Breast epithelium (tissue), 4 donors: Measurements from ENCODE around the gene CCNL1. TPM values are rescaled to one million over a fixed set of nuclear protein-coding genes. Genes with fewer than 3 reads are reported as not detected.

Source experiments
- DNase-seq, 2 donors: peaks; one replicate each; pipeline ENCODE4 v3.0.0-alpha.2; 2019; ENCODE audit warnings: low spot score in 2 of 2
- H3K27ac ChIP-seq, 2 donors: fragments of 200-600 bp; sonication (generic) in 1 of 2; one replicate each; pipeline ENCODE4 v1.5.1; 2016 to 2019; ENCODE audit warnings: mild to moderate bottlenecking in 1 of 2
- H3K27me3 ChIP-seq, 2 donors: fragments of 200-600 bp; sonication (generic) in 1 of 2; one replicate each; pipeline versions ENCODE4 v1.5.1 to v1.6.0; 2017 to 2019; ENCODE audit warnings: control low read depth in 1 of 2, mild to moderate bottlenecking in 1 of 2
- H3K36me3 ChIP-seq: fragments of 200-600 bp; one replicate; pipeline ENCODE4 v1.5.1; 2019
- H3K4me1 ChIP-seq, 2 donors: fragments of 200-600 bp; sonication (generic); one replicate each; pipeline ENCODE4 v1.5.1; 2016 to 2019; ENCODE audit warnings: control low read depth in 1 of 2
- H3K4me3 ChIP-seq, 3 donors: fragments of 200-600 bp; sonication (generic); 1 replicate in 2 of 3; 2 replicates in 1 of 3; pipeline ENCODE4 v1.5.1; 2016 to 2019; ENCODE audit warnings: mild to moderate bottlenecking in 3 of 3, moderate library complexity in 2 of 3
- H3K9me3 ChIP-seq, 2 donors: fragments of 200-600 bp; sonication (generic) in 1 of 2; one replicate each; pipeline ENCODE4 v1.5.1; 2016 to 2019; ENCODE audit warnings: control low read depth in 1 of 2
- POLR2A ChIP-seq: fragments of 450-650 bp; IDR thresholded peaks from one replicate; pipeline ENCODE4 v1.6.1; 2016; ENCODE audit warnings: antibody characterized with exemption, mild to moderate bottlenecking, moderate library complexity
- POLR2AphosphoS5 ChIP-seq, 3 donors: sonication (generic); formaldehyde crosslinking; IDR thresholded peaks; one replicate each; pipeline ENCODE4 v1.6.1; 2017; ENCODE audit warnings: antibody characterized with exemption in 3 of 3
- intact Hi-C: fragments of 100-400 bp; cut with DNase I; formaldehyde crosslinking; loops from one replicate; pipeline ENCODE4 v1.15.1; 2023; ENCODE audit warnings: low total_unique reads
- total RNA-seq, 3 donors: library from RNA; depleted of rRNA; stranded (reverse); fragments of >200 nt; gene quantifications; one replicate each; pipeline ENCODE4 v1.1.0, GENCODE V29; 2016
- TF ChIP-seq, protein P1 (sequence below), 3 donors: fragments of 450-650 bp; IDR thresholded peaks; one replicate each; pipeline ENCODE4 v1.5.1; 2016 to 2017; ENCODE audit warnings: antibody characterized with exemption in 3 of 3, mild to moderate bottlenecking in 3 of 3, moderate library complexity in 3 of 3

Gene CCNL1
- total RNA-seq, 3 donors from 2014 or later, result 270 to 573 (median 300) TPM

DNA sequence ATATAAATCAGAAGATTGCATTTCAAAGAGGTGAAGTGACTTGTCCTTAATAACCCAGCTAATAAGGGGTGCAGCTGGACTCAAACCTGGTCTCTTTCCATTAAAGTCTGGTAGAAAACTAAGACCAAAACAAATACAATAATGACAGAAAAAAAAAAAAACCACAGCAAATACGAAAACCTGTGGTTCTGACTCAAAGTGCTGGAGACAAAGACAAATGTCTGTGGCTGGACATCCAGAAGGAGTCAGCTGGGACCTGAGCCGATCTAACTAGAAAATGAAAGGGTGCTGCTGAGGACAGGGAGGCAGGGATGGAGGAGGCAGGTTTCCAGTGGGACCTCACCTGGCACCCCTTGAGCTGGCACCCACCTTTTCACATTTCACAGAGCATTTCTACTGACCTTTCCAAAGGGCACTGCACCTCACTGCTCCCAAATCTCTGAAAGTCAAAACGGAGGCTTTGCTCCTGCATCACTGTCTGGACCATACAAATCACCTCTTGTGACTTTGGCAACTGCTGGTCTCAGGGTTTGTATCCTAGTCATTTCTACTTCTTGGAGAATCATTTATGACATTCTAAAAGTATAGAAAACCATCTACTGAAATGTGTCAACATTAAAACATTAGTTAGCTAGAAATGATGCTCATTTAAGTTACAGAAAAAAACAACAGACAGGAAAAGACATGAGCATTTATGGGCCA lies 61.7 kb downstream of the CCNL1 start:
- intact Hi-C loops, result no loop called here
- Histone ChIP-seq H3K27ac (peak overlapping the region in 1 of 2 donors; percentile 74), H3K27me3 (no peaks in the 10 kb centered on the region), H3K9me3 (no peaks in the 10 kb centered on the region), H3K36me3 (no peaks in the 10 kb centered on the region), H3K4me3 (no peak overlapping the region), H3K4me1 (no peaks in the 10 kb centered on the region)
- DNase-seq, result no peak
- TF ChIP-seq POLR2AphosphoS5 (IDR thresholded peaks at IDR 0.05), result no peak
- no peak for TF ChIP-seq POLR2A
- TF ChIP-seq, protein P1, sequence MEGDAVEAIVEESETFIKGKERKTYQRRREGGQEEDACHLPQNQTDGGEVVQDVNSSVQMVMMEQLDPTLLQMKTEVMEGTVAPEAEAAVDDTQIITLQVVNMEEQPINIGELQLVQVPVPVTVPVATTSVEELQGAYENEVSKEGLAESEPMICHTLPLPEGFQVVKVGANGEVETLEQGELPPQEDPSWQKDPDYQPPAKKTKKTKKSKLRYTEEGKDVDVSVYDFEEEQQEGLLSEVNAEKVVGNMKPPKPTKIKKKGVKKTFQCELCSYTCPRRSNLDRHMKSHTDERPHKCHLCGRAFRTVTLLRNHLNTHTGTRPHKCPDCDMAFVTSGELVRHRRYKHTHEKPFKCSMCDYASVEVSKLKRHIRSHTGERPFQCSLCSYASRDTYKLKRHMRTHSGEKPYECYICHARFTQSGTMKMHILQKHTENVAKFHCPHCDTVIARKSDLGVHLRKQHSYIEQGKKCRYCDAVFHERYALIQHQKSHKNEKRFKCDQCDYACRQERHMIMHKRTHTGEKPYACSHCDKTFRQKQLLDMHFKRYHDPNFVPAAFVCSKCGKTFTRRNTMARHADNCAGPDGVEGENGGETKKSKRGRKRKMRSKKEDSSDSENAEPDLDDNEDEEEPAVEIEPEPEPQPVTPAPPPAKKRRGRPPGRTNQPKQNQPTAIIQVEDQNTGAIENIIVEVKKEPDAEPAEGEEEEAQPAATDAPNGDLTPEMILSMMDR (IDR thresholded peaks at IDR 0.05), result no peak
